KMS-11 (cell line): ENCODE data around the gene NBAS.

Experiments used
- H2AFZ ChIP-seq: fragments of 200-600 bp; sonication (generic); 2 replicates; pipeline ENCODE4 v1.6.1; 2016; ENCODE audit warnings: antibody characterized with exemption, mixed run types, low read depth
- H3K27ac ChIP-seq: fragments of 200-600 bp; sonication (generic); 2 replicates; pipeline ENCODE4 v1.6.1; 2016; ENCODE audit warnings: mild to moderate bottlenecking, mixed run types
- H3K27me3 ChIP-seq: fragments of 200-600 bp; sonication (generic); 2 replicates; pipeline ENCODE4 v1.6.1; 2017; ENCODE audit warnings: mild to moderate bottlenecking, low read depth, mixed run types, moderate library complexity; ENCODE audit not compliant: insufficient read depth
- H3K36me3 ChIP-seq: fragments of 200-600 bp; sonication (generic); 2 replicates; pipeline ENCODE4 v1.6.1; 2017; ENCODE audit warnings: mild to moderate bottlenecking, mixed run types; ENCODE audit not compliant: insufficient read depth
- H3K4me1 ChIP-seq: fragments of 200-600 bp; sonication (generic); 2 replicates; pipeline ENCODE4 v1.6.1; 2016; ENCODE audit warnings: mild to moderate bottlenecking, low read depth, mixed run types; ENCODE audit not compliant: poor library complexity, severe bottlenecking
- H3K4me2 ChIP-seq: fragments of 200-600 bp; sonication (generic); 2 replicates; pipeline ENCODE4 v1.7.0; 2016; ENCODE audit warnings: mild to moderate bottlenecking, mixed run types
- H3K4me3 ChIP-seq: fragments of 200-600 bp; sonication (generic); IDR thresholded peaks from 2 replicates; pipeline ENCODE4 v1.6.1; 2017; ENCODE audit warnings: low read depth, low read length, mixed read lengths; ENCODE audit not compliant: insufficient read depth
- H3K79me2 ChIP-seq: fragments of 200-600 bp; sonication (generic); 2 replicates; pipeline ENCODE4 v1.6.1; 2016; ENCODE audit warnings: low read depth, mixed run types; ENCODE audit not compliant: insufficient read depth
- H3K9ac ChIP-seq: fragments of 200-600 bp; sonication (generic); 2 replicates; pipeline ENCODE4 v1.6.1; 2016; ENCODE audit warnings: mild to moderate bottlenecking, mixed run types
- H4K20me1 ChIP-seq: fragments of 200-600 bp; sonication (generic); 2 replicates; pipeline ENCODE4 v1.6.1; 2016; ENCODE audit warnings: mild to moderate bottlenecking, mixed run types; ENCODE audit not compliant: insufficient read depth
- CTCF ChIP-seq: fragments of 200-600 bp; sonication (generic); conservative IDR thresholded peaks from 2 replicates; pipeline ENCODE4 v1.6.1; 2017; ENCODE audit warnings: low read depth, mild to moderate bottlenecking, antibody characterized with exemption, low read length, moderate library complexity, mixed read lengths

The NBAS gene

DNA sequence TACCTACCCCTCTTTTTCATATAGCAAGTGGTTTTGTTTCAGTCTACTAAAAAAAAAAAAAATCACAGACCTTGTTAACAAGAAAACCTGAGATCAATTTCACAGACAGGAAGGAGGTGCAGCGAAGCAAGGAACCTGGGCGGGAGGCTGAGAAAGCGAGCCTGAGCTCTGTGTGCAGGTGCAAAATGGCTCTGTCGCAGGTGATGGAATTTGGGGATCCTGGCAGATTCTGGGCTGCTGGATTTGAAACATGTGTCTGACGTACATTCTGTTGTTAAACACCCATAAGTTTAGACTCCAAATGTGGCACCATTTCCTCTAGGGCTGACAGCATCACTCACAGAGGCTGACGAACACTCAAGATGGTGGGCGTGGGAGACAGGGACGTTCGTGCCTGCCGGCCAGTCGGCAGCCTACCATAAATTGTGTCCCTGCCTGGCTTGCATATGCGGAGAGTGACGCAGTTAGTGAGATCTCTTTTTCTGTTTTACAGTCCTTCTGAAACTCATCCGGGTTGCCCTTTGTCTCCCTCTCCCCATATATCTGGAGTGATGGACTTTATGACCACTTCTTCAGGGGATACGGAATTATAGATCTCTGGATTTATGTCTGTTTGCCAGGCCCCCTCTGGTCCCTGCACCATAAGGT lies 21.7 kb upstream of the NBAS start:
- Histone ChIP-seq H3K4me3 (no peak overlapping the region), H3K79me2 (no peaks in the 10 kb centered on the region), H3K9ac (no peak overlapping the region), H2AFZ (no peak overlapping the region), H3K4me2 (no peak overlapping the region), H3K27me3 (no peaks in the 10 kb centered on the region), H4K20me1 (no peaks in the 10 kb centered on the region), H3K4me1 (no peaks in the 10 kb centered on the region), H3K27ac (no peak overlapping the region), H3K36me3 (no peaks in the 10 kb centered on the region)
- no peak for TF ChIP-seq CTCF

- Histone ChIP-seq H3K4me2 (no peak overlapping the region), H3K36me3 (no peaks in the 10 kb centered on the region), H3K9ac (no peak overlapping the region), H3K27ac (no peak overlapping the region), H3K4me3 (no peak overlapping the region), H2AFZ (no peak overlapping the region), H4K20me1 (no peaks in the 10 kb centered on the region), H3K27me3 (no peaks in the 10 kb centered on the region), H3K79me2 (no peaks in the 10 kb centered on the region), H3K4me1 (no peaks in the 10 kb centered on the region)
- no peak for TF ChIP-seq CTCF
These were observed 19.3 kb upstream of the NBAS start for GRCh38 chr2:15580451-15580850.

GRCh38 chr2:15579641-15580040 lies 18.5 kb upstream of the NBAS start:
- H3K79me2 ChIP-seq: no peaks in the 10 kb centered on the region
- no peak overlapping the region for H3K9ac ChIP-seq
- no peaks in the 10 kb centered on the region for H3K27me3 ChIP-seq
- H4K20me1 ChIP-seq: no peaks in the 10 kb centered on the region
- no peak for TF ChIP-seq CTCF
- H3K4me2 ChIP-seq: no peak overlapping the region
- no peaks in the 10 kb centered on the region for H3K36me3 ChIP-seq
- H3K4me3 ChIP-seq: no peak overlapping the region
- no peak overlapping the region for H3K27ac ChIP-seq
- no peak overlapping the region for H2AFZ ChIP-seq
- H3K4me1 ChIP-seq: no peaks in the 10 kb centered on the region

- no peak overlapping the region for H3K4me2 ChIP-seq
- no peaks in the 10 kb centered on the region for H3K36me3 ChIP-seq
- no peaks in the 10 kb centered on the region for H3K79me2 ChIP-seq
- no peaks in the 10 kb centered on the region for H3K4me1 ChIP-seq
- H3K9ac ChIP-seq: no peak overlapping the region
- H3K4me3 ChIP-seq: no peak overlapping the region
- H2AFZ ChIP-seq: no peak overlapping the region
- peak; percentile 92 for TF ChIP-seq CTCF
- H4K20me1 ChIP-seq: no peaks in the 10 kb centered on the region
- no peaks in the 10 kb centered on the region for H3K27me3 ChIP-seq
- no peak overlapping the region for H3K27ac ChIP-seq
These were observed 16.1 kb upstream of the NBAS start for GRCh38 chr2:15577071-15577735.
